Naive thymus-derived CD8-positive, alpha-beta T cell (primary cell): ENCODE data around the gene SLC66A2. TPM values are rescaled to one million over a fixed set of nuclear protein-coding genes. Genes with fewer than 3 reads are reported as not detected.

Experiments
- ATAC-seq, 2 donors: fragments of 150-1000 bp; cut with Tn5 transposase in 1 of 2; sonication (Bioruptor Pico), chemical (Tn5 transposase) in 1 of 2; 1 replicate in 1 of 2; 2 replicates in 1 of 2; pipeline ENCODE4 v1.10.0; 2021; ENCODE audit warnings: mild to moderate bottlenecking in 2 of 2, moderate library complexity in 2 of 2
- POLR2A ChIA-PET: fragments of 350-600 bp; sonication (Branson Sonifier 250); formaldehyde crosslinking; loops from one replicate; lab custom pipeline; 2021; ENCODE audit warnings: antibody characterized with exemption; lab: Charles Lee
- DNase-seq, 10 donors: peaks; one replicate each; pipeline versions ENCODE4 v3.0.0 to v3.0.0-alpha.2; 2020 to 2022
- H3K27ac Mint-ChIP-seq, 10 donors: one replicate each; pipeline ENCODE4 v1.8.0; 2020 to 2022; ENCODE audit warnings: mild to moderate bottlenecking in 10 of 10, mixed read lengths in 10 of 10, moderate library complexity in 4 of 10, inconsistent platforms in 1 of 10
- H3K27me3 Mint-ChIP-seq, 5 donors: one replicate each; pipeline ENCODE4 v1.8.0; 2021 to 2022; ENCODE audit warnings: mixed read lengths in 5 of 5
- H3K36me3 Mint-ChIP-seq, 3 donors: one replicate each; pipeline ENCODE4 v1.8.0; 2020 to 2022; ENCODE audit warnings: mixed read lengths in 3 of 3, mild to moderate bottlenecking in 2 of 3, inconsistent platforms in 1 of 3
- H3K4me1 Mint-ChIP-seq, 4 donors: one replicate each; pipeline ENCODE4 v1.8.0; 2021 to 2022; ENCODE audit warnings: mixed read lengths in 4 of 4
- H3K4me3 Mint-ChIP-seq, 10 donors: one replicate each; pipeline ENCODE4 v1.8.0; 2020 to 2022; ENCODE audit warnings: mild to moderate bottlenecking in 10 of 10, mixed read lengths in 10 of 10, moderate library complexity in 6 of 10, inconsistent platforms in 1 of 10
- H3K9me3 Mint-ChIP-seq, 9 donors: one replicate each; pipeline ENCODE4 v1.8.0; 2020 to 2022; ENCODE audit warnings: mixed read lengths in 9 of 9, mild to moderate bottlenecking in 3 of 9, inconsistent platforms in 1 of 9, moderate library complexity in 1 of 9
- polyA plus RNA-seq, 3 donors: library from polyadenylated mRNA; unstranded; fragments of 300-500 nt; fragmentation: Illumina TruSeq; gene quantifications; one replicate each; pipeline ENCODE4 v1.2.3, GENCODE V29; 2021
- total RNA-seq, 8 experiments: library from RNA in 2 of 8; stranded (reverse) in 2 of 8; gene quantifications; one replicate each; pipeline ENCODE4 v1.2.3 and lab custom pipeline; 2021 to 2026

SLC66A2 gene
- total and polyA plus RNA-seq, 5 experiments from 2014 or later, result 14.1 to 38.7 (median 22.0) TPM

GRCh38 chr18:79877163-79878091, 74.0 kb downstream of the SLC66A2 start:
- Mint-ChIP-seq H3K9me3 (no peaks in the 10 kb centered on the region), H3K27me3 (peaks cover 0 to 6% (median 0%) of the 10 kb centered on the region in 5 donors), H3K36me3 (no peaks in the 10 kb centered on the region), H3K4me3 (no peak overlapping the region), H3K4me1 (no peaks in the 10 kb centered on the region), H3K27ac (peak overlapping the region in 1 of 10 donors; percentile 15)
- DNase-seq (no peak), ATAC-seq (no peak)
- POLR2A ChIA-PET, result no interaction called here

- ATAC-seq (no peak), DNase-seq (no peak)
- Mint-ChIP-seq H3K27me3 (peaks cover 0 to 9% (median 0%) of the 10 kb centered on the region in 5 donors), H3K9me3 (no peaks in the 10 kb centered on the region), H3K36me3 (no peaks in the 10 kb centered on the region), H3K4me3 (no peak overlapping the region), H3K4me1 (no peaks in the 10 kb centered on the region), H3K27ac (peak overlapping the region in 1 of 10 donors; percentile 24)
- POLR2A ChIA-PET, result no interaction called here
These were observed 75.0 kb downstream of the SLC66A2 start for GRCh38 chr18:79876497-79876896.

GRCh38 chr18:79875931-79876461, 75.5 kb downstream of the SLC66A2 start:
- peak overlapping the region in 1 of 10 donors; percentile 24 for H3K27ac Mint-ChIP-seq
- ATAC-seq, result no peak
- DNase-seq, result no peak
- no peaks in the 10 kb centered on the region for H3K36me3 Mint-ChIP-seq
- peaks cover 0 to 11% (median 0%) of the 10 kb centered on the region in 5 donors for H3K27me3 Mint-ChIP-seq
- no peaks in the 10 kb centered on the region for H3K9me3 Mint-ChIP-seq
- no peak overlapping the region for H3K4me3 Mint-ChIP-seq
- no peaks in the 10 kb centered on the region for H3K4me1 Mint-ChIP-seq
- POLR2A ChIA-PET, result no interaction called here

- ATAC-seq, result no peak
- no peaks in the 10 kb centered on the region for H3K9me3 Mint-ChIP-seq
- H3K4me1 Mint-ChIP-seq, result no peaks in the 10 kb centered on the region
- H3K27ac Mint-ChIP-seq, result no peak overlapping the region
- DNase-seq, result no peak
- no peak overlapping the region for H3K4me3 Mint-ChIP-seq
- H3K36me3 Mint-ChIP-seq, result no peaks in the 10 kb centered on the region
- POLR2A ChIA-PET, result no interaction called here
- H3K27me3 Mint-ChIP-seq, result peaks cover 0 to 14% (median 0%) of the 10 kb centered on the region in 5 donors
These were observed 75.9 kb downstream of the SLC66A2 start for GRCh38 chr18:79875531-79875919.

GRCh38 chr18:79874553-79875530, 76.6 kb downstream of the SLC66A2 start:
- Mint-ChIP-seq H3K27me3 (peaks cover 0 to 16% (median 0%) of the 10 kb centered on the region in 5 donors), H3K36me3 (no peaks in the 10 kb centered on the region), H3K9me3 (no peaks in the 10 kb centered on the region), H3K4me3 (no peak overlapping the region), H3K4me1 (no peaks in the 10 kb centered on the region), H3K27ac (no peak overlapping the region)
- DNase-seq (no peak), ATAC-seq (no peak)
- POLR2A ChIA-PET, result no interaction called here

GRCh38 chr18:79873449-79874110, 77.9 kb downstream of the SLC66A2 start:
- POLR2A ChIA-PET, result no interaction called here
- Mint-ChIP-seq H3K4me1 (no peaks in the 10 kb centered on the region), H3K36me3 (no peaks in the 10 kb centered on the region), H3K9me3 (no peaks in the 10 kb centered on the region), H3K27ac (peak overlapping the region in 2 of 10 donors; percentile 26 to 44), H3K27me3 (peaks cover 0 to 16% (median 0%) of the 10 kb centered on the region in 5 donors), H3K4me3 (no peak overlapping the region)
- ATAC-seq (no peak), DNase-seq (no peak)

GRCh38 chr18:79872527-79873444, 78.7 kb downstream of the SLC66A2 start:
- H3K27me3 Mint-ChIP-seq, result peaks cover 0 to 16% (median 0%) of the 10 kb centered on the region in 5 donors
- ATAC-seq (no peak), DNase-seq (no peak)
- H3K4me3 Mint-ChIP-seq, result no peak overlapping the region
- no peaks in the 10 kb centered on the region for H3K9me3 Mint-ChIP-seq
- H3K4me1 Mint-ChIP-seq, result no peaks in the 10 kb centered on the region
- POLR2A ChIA-PET, result no interaction called here
- H3K36me3 Mint-ChIP-seq, result no peaks in the 10 kb centered on the region
- H3K27ac Mint-ChIP-seq, result no peak overlapping the region

- ATAC-seq (no peak), DNase-seq (no peak)
- no peaks in the 10 kb centered on the region for H3K4me1 Mint-ChIP-seq
- no peaks in the 10 kb centered on the region for H3K36me3 Mint-ChIP-seq
- POLR2A ChIA-PET, result no interaction called here
- peaks cover 0 to 14% (median 0%) of the 10 kb centered on the region in 5 donors for H3K27me3 Mint-ChIP-seq
- H3K4me3 Mint-ChIP-seq, result no peak overlapping the region
- H3K27ac Mint-ChIP-seq, result peak overlapping the region in 1 of 10 donors; percentile 21
- no peaks in the 10 kb centered on the region for H3K9me3 Mint-ChIP-seq
These were observed 79.9 kb downstream of the SLC66A2 start for GRCh38 chr18:79871481-79872091.

- no peak for ATAC-seq
- peaks cover 0 to 11% (median 0%) of the 10 kb centered on the region in 5 donors for H3K27me3 Mint-ChIP-seq
- no peaks in the 10 kb centered on the region for H3K4me1 Mint-ChIP-seq
- POLR2A ChIA-PET, result no interaction called here
- H3K36me3 Mint-ChIP-seq, result no peaks in the 10 kb centered on the region
- no peak overlapping the region for H3K4me3 Mint-ChIP-seq
- peak overlapping the region in 1 of 10 donors; percentile 21 for H3K27ac Mint-ChIP-seq
- no peaks in the 10 kb centered on the region for H3K9me3 Mint-ChIP-seq
- no peak for DNase-seq
These were observed 80.4 kb downstream of the SLC66A2 start for GRCh38 chr18:79871026-79871390.

- no peak for ATAC-seq
- H3K27ac Mint-ChIP-seq, result no peak overlapping the region
- no peaks in the 10 kb centered on the region for H3K9me3 Mint-ChIP-seq
- POLR2A ChIA-PET, result no interaction called here
- H3K27me3 Mint-ChIP-seq, result peaks cover 0 to 11% (median 0%) of the 10 kb centered on the region in 5 donors
- no peak for DNase-seq
- no peak overlapping the region for H3K4me3 Mint-ChIP-seq
- H3K36me3 Mint-ChIP-seq, result no peaks in the 10 kb centered on the region
- H3K4me1 Mint-ChIP-seq, result no peaks in the 10 kb centered on the region
These were observed 81.0 kb downstream of the SLC66A2 start for GRCh38 chr18:79870301-79871025.
